Calu3 (cell line): ENCODE results near the gene DUSP22. TPM values are rescaled to one million over a fixed set of nuclear protein-coding genes. Genes with fewer than 3 reads are reported as not detected.
A peak's percentile ranks its signal among the peaks of the same experiment; 100 is the strongest.

Source experiments
- BruUV-seq: library from RNA; stranded (reverse); fragments of 400-500 nt; replicated peaks from 2 replicates; lab custom pipeline; 2021; lab: Mats Ljungman, UMichigan
- CTCF ChIA-PET: fragments of 300-600 bp; sonication (Branson Sonifier 250); formaldehyde crosslinking; loops from one replicate; lab custom pipeline; 2022; ENCODE audit warnings: antibody characterized with exemption; lab: Charles Lee
- DNase-seq: peaks from one replicate; pipeline ENCODE4 v3.0.0; 2022
- H3K27ac Mint-ChIP-seq: one replicate; pipeline ENCODE4 v1.8.0; 2022; ENCODE audit warnings: mixed read lengths; ENCODE audit not compliant: unreplicated experiment
- H3K27me3 Mint-ChIP-seq: one replicate; pipeline ENCODE4 v1.8.0; 2022; ENCODE audit warnings: mixed read lengths; ENCODE audit not compliant: unreplicated experiment
- H3K36me3 Mint-ChIP-seq: one replicate; pipeline ENCODE4 v1.8.0; 2022; ENCODE audit warnings: mild to moderate bottlenecking, moderate library complexity, mixed read lengths; ENCODE audit not compliant: insufficient read depth, unreplicated experiment
- H3K4me1 Mint-ChIP-seq: one replicate; pipeline ENCODE4 v1.8.0; 2022; ENCODE audit warnings: mild to moderate bottlenecking, low read depth, mixed read lengths; ENCODE audit not compliant: unreplicated experiment
- H3K4me3 Mint-ChIP-seq: one replicate; pipeline ENCODE4 v1.8.0; 2022; ENCODE audit warnings: mild to moderate bottlenecking, low read depth, moderate library complexity, mixed read lengths; ENCODE audit not compliant: unreplicated experiment
- H3K9me3 Mint-ChIP-seq: one replicate; pipeline ENCODE4 v1.8.0; 2022; ENCODE audit warnings: low read depth, mixed read lengths; ENCODE audit not compliant: unreplicated experiment
- intact Hi-C: fragments of 100-400 bp; cut with micrococcal nuclease; formaldehyde crosslinking; loops from one replicate; pipeline ENCODE4 v1.10.0; 2022; ENCODE audit not compliant: unreplicated experiment
- total RNA-seq: library from RNA; stranded (reverse); gene quantifications from 2 replicates; pipeline ENCODE4 v1.2.3, GENCODE V29; 2022
- TF ChIP-seq, protein P1 (sequence below): fragments of 200-600 bp; IDR thresholded peaks from one replicate; pipeline ENCODE4 v1.8.0; 2022; ENCODE audit warnings: antibody characterized with exemption; ENCODE audit not compliant: unreplicated experiment

DUSP22 gene
- total RNA-seq, 1 experiment from 2014 or later: 14.7 TPM

DNA sequence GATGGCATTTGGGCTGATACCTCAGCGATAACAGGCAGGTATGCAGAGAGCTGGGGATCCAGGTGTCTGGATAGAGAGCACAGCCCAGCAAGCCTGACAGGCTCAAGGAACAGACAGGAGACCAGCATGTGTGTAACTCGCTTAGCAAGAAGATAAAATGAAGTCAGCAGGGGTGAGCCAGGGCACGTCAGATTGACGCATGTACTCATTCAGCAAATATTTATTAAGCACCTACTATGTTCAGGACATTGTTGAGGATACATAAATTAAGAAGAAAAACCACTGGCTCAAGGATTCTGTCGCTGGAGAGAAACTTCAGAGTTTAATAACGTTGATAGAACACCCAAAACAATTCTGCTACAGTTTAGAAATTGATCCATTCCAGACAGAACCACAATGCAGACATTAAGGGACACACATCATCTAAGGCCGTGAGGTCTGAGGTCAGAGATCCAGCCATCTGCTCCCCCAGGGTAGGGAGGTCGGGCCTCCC is 1.0 kb upstream of the DUSP22 start:
- no peak for DNase-seq
- Mint-ChIP-seq H3K36me3 (peaks cover 14% of the 10 kb centered on the region), H3K9me3 (peaks cover 8% of the 10 kb centered on the region), H3K27ac (peak overlapping the region; percentile 25), H3K4me3 (peak overlapping the region; percentile 67), H3K27me3 (peaks cover 27% of the 10 kb centered on the region), H3K4me1 (no peaks in the 10 kb centered on the region)
- intact Hi-C loops: no loop called here
- BruUV-seq: TSS peak; percentile 64
- CTCF ChIA-PET: no interaction called here
- TF ChIP-seq, protein P1, sequence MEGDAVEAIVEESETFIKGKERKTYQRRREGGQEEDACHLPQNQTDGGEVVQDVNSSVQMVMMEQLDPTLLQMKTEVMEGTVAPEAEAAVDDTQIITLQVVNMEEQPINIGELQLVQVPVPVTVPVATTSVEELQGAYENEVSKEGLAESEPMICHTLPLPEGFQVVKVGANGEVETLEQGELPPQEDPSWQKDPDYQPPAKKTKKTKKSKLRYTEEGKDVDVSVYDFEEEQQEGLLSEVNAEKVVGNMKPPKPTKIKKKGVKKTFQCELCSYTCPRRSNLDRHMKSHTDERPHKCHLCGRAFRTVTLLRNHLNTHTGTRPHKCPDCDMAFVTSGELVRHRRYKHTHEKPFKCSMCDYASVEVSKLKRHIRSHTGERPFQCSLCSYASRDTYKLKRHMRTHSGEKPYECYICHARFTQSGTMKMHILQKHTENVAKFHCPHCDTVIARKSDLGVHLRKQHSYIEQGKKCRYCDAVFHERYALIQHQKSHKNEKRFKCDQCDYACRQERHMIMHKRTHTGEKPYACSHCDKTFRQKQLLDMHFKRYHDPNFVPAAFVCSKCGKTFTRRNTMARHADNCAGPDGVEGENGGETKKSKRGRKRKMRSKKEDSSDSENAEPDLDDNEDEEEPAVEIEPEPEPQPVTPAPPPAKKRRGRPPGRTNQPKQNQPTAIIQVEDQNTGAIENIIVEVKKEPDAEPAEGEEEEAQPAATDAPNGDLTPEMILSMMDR: no peak

DNA sequence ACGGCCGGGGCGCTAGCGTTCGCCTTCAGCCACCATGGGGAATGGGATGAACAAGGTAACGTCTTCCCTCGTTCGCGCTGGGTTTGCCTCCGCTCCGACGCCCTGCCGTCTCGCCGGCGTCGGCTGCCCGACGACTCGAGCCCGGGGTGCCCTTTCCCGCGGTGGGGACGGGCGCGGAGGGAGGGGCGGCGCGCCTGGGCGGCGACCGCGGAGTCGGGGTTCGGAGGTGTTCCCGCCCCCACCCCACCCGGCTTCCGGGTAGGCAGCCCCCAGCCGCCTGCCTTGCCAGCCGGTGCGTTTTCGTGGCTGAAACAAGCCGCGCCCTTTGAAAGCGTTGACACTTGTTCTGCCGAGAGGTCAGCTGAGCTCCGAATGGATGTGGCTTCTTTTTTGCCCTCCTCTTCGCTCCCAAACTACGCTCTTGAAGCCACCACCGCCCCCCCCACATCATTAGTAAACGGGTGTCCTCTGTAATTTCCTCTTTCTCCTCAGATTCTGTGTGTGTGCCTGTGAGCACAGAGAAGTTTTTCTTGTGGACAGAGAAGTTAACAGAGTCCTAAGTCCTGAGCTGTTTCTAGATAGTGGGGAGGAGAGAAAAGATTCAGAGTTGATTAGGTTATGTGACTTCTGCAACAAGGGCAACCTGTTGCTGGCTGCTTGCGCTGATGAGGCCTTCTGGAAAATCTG is 362 bp downstream of the DUSP22 start:
- TF ChIP-seq, protein P1: no peak
- Mint-ChIP-seq H3K27me3 (peaks cover 15% of the 10 kb centered on the region), H3K4me3 (peak overlapping the region; percentile 67), H3K9me3 (peaks cover 5% of the 10 kb centered on the region), H3K36me3 (peaks cover 14% of the 10 kb centered on the region), H3K27ac (peak overlapping the region; percentile 25), H3K4me1 (no peaks in the 10 kb centered on the region)
- BruUV-seq: no TSS peak
- intact Hi-C loops: no loop called here
- DNase-seq: peak; percentile 36
- CTCF ChIA-PET: no interaction called here

DNA sequence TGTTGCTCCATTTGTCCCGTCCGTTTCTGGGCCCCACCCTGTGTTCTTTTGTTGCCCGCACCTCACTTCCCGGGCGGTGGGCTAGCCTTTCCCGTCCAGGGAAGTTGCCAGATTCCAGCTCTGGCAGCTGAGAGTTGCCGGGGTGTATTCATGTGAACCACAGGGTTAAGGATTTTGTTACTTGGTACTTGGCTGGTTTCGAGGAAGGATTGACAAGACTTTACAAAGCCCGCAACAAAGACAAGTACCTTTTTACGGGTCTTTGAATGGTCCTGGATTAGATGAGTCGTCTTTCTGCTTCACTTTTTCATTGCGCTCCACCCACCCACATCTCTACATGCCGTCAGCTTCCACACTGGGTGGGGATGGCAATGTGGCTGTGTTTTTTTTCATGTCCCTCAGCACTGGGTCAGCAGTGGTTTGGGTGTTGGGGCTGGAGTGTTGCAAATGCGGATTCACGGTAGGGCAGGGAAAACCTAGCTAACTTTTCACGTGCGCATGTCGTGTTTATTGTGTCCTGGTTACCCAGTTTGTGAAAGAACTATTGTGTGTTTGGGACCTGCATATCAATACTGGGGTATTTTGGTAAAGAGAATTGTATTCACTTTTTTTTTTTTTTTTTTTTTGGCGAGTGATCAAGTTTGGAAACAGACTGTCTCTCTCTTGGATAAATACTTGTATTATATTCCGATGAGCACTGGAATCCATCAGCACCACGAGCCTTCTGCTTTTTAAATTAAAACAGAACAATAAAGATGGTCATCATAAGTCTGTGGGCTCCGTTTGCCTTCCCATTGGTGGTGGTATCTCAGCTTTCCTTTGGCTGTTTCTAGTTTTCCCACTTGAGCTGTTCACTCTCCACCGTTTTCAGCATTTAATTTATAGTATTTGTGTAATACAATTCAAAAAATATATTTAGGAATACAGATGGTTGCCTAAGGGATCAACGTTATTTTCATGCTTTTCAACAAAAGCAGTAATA is 1.2 kb downstream of the DUSP22 start:
- Mint-ChIP-seq H3K4me1 (no peaks in the 10 kb centered on the region), H3K4me3 (peak overlapping the region; percentile 67), H3K27me3 (peaks cover 7% of the 10 kb centered on the region), H3K36me3 (peaks cover 14% of the 10 kb centered on the region), H3K27ac (peak overlapping the region; percentile 25), H3K9me3 (peaks cover under 1% of the 10 kb centered on the region)
- intact Hi-C loops: no loop called here
- CTCF ChIA-PET: no interaction called here
- BruUV-seq: TSS peak; percentile 46
- DNase-seq: no peak
- TF ChIP-seq, protein P1: no peak
